Mammary epithelial cell (primary cell): ENCODE data around the gene GMPPA.

Source experiments
- CTCF ChIP-seq, 2 donors: IDR thresholded peaks in 1 of 2; conservative IDR thresholded peaks in 1 of 2; 2 replicates each; pipeline ENCODE4 v1.5.1; 2011 to 2012; ENCODE audit warnings: inconsistent platforms in 2 of 2, low read length in 2 of 2, mild to moderate bottlenecking in 2 of 2, control low read depth in 1 of 2, low read depth in 1 of 2; ENCODE audit not compliant: insufficient read depth in 1 of 2; ENCODE audit errors: extremely low read depth in 1 of 2
- EZH2 ChIP-seq: IDR thresholded peaks from 2 replicates; pipeline ENCODE4 v1.6.1; 2012; ENCODE audit warnings: low read length, inconsistent platforms, borderline replicate concordance

DNA sequence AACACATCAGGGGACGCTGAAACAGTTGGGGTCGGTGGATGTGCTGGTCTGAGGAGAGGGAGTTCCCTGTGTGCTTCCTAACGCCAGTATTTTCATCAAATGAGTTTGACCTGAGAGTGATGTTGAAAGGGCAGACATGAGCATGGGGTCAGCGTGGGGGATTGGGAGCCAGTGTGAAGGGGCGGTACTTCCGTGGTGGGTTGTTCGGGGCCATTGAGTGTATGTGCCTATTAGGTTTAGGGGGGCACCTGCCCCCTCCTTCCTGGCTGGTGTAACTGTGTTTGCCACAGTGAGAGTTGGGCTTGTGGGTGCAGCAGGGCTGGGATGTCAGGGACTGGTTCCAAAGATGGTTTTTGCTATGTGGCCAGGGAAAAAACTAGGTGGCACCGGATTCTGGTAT is 39.7 kb upstream of the GMPPA start:
- TF ChIP-seq CTCF (conservative IDR thresholded peaks at IDR 0.05 in 1 of 2, IDR thresholded peaks at IDR 0.05 in 1 of 2; ENCODE audit: extremely low read depth in 1 of 2, insufficient read depth in 1 of 2, low read depth in 1 of 2, low read length in 2 of 2): no peak
- no peak for TF ChIP-seq EZH2
